NCI-H2029 treated with DMSO at 0.1 percent for 48 hours (cell line): ENCODE results near the gene NHERF2.

Experiments
- DNase-seq: peaks from one replicate; lab custom pipeline; 2025; lab: John Stamatoyannopoulos, UW

The NHERF2 gene

GRCh38 chr16:2040787-2041522 is 14.3 kb downstream of the NHERF2 start:
- DNase-seq = peak; percentile 54

- peak; percentile 89 for DNase-seq
Measured at GRCh38 chr16:2042171-2042985, 15.7 kb downstream of the NHERF2 start.

GRCh38 chr16:2042986-2043666 is 16.4 kb downstream of the NHERF2 start:
- peak; percentile 79 for DNase-seq

- DNase-seq = no peak
Measured at GRCh38 chr16:2043667-2044451, 17.2 kb downstream of the NHERF2 start.

- no peak for DNase-seq
Measured at GRCh38 chr16:2044541-2044940, 17.8 kb downstream of the NHERF2 start.

- no peak for DNase-seq
Measured at GRCh38 chr16:2045965-2046892, 19.5 kb downstream of the NHERF2 start.

GRCh38 chr16:2046893-2047329 is 20.2 kb downstream of the NHERF2 start:
- no peak for DNase-seq

- peak; percentile 71 for DNase-seq
Measured at GRCh38 chr16:2047330-2048115, 20.8 kb downstream of the NHERF2 start, which contains the start of the genes NTHL1 and TSC2. TSS of gene NTHL1 (minus strand) at chr16:2047834. CDS start at chr16:2047823, 11 bp downstream. TSS of gene TSC2 (plus strand) at chr16:2047985. CDS start at chr16:2048616, 631 bp downstream.

- no peak for DNase-seq
Measured at GRCh38 chr16:2048116-2048543, 21.4 kb downstream of the NHERF2 start.

- no peak for DNase-seq
Measured at GRCh38 chr16:2053211-2053610, 26.5 kb downstream of the NHERF2 start.

GRCh38 chr16:2053897-2054296 is 27.2 kb downstream of the NHERF2 start:
- DNase-seq = no peak

- DNase-seq = peak; percentile 71
Measured at GRCh38 chr16:2054543-2055245, 28.0 kb downstream of the NHERF2 start.

- DNase-seq = no peak
Measured at GRCh38 chr16:2056077-2056476, 29.4 kb downstream of the NHERF2 start.

- DNase-seq = no peak
Measured at GRCh38 chr16:2056681-2057407, 30.1 kb downstream of the NHERF2 start.

- DNase-seq = no peak
Measured at GRCh38 chr16:2057438-2057837, 30.7 kb downstream of the NHERF2 start.

- no peak for DNase-seq
Measured at GRCh38 chr16:2058420-2058819, 31.7 kb downstream of the NHERF2 start.

GRCh38 chr16:2058872-2059271 is 32.2 kb downstream of the NHERF2 start:
- no peak for DNase-seq

GRCh38 chr16:2060346-2060745 is 33.6 kb downstream of the NHERF2 start:
- no peak for DNase-seq
